Nephron progenitor cell (in vitro differentiated cells): ENCODE measurements around the gene KIAA1217.

Experiments used
- DNase-seq: peaks from one replicate; pipeline ENCODE4 v3.0.0; 2021
- H3K27ac Mint-ChIP-seq: 2 replicates; pipeline ENCODE4 v1.8.0; 2021; ENCODE audit warnings: mild to moderate bottlenecking, moderate library complexity, mixed read lengths
- H3K27me3 Mint-ChIP-seq: 2 replicates; pipeline ENCODE4 v1.8.0; 2021; ENCODE audit warnings: mild to moderate bottlenecking, low read depth, mixed read lengths; ENCODE audit not compliant: poor library complexity
- H3K36me3 Mint-ChIP-seq: 2 replicates; pipeline ENCODE4 v1.8.0; 2021; ENCODE audit warnings: low read depth, mixed read lengths
- H3K4me1 Mint-ChIP-seq: 2 replicates; pipeline ENCODE4 v1.8.0; 2021; ENCODE audit warnings: mixed read lengths
- H3K4me3 Mint-ChIP-seq: 2 replicates; pipeline ENCODE4 v1.8.0; 2021; ENCODE audit warnings: mild to moderate bottlenecking, moderate library complexity, mixed read lengths
- H3K9me3 Mint-ChIP-seq: 2 replicates; pipeline ENCODE4 v1.8.0; 2021; ENCODE audit warnings: mild to moderate bottlenecking, moderate library complexity, mixed read lengths
- CTCF ChIP-seq: fragments of 200-600 bp; sonication (generic); IDR thresholded peaks from 2 replicates; pipeline ENCODE4 v1.5.0; 2021; ENCODE audit warnings: antibody characterized with exemption

The KIAA1217 gene

GRCh38 chr10:24597426-24597825 lies 388.5 kb downstream of the KIAA1217 start:
- no peaks in the 10 kb centered on the region for H3K9me3 Mint-ChIP-seq

More at GRCh38 chr10:24597426-24597825, 388.5 kb downstream of the KIAA1217 start:
- DNase-seq = no peak
- H3K4me3 Mint-ChIP-seq = no peak overlapping the region
- no peak overlapping the region for H3K27ac Mint-ChIP-seq
- no peak for TF ChIP-seq CTCF
- peaks cover 73% of the 10 kb centered on the region for H3K36me3 Mint-ChIP-seq
- no peaks in the 10 kb centered on the region for H3K27me3 Mint-ChIP-seq
- H3K4me1 Mint-ChIP-seq = no peaks in the 10 kb centered on the region
